Measurements from ENCODE around the gene TMED6. TPM values are rescaled to one million over a fixed set of nuclear protein-coding genes. Genes with fewer than 3 reads are reported as not detected.

The TMED6 gene
- total RNA-seq, 4 donors from 2014 or later: not detected

GRCh38 chr16:69376393-69377059 is 24.9 kb upstream of the TMED6 start:
- Histone ChIP-seq H3K27me3 (no peaks in the 10 kb centered on the region), H3K36me3 (peaks cover 14 to 87% (median 62%) of the 10 kb centered on the region in 4 donors), H3K9me3 (no peaks in the 10 kb centered on the region), H3K4me3 (no peak overlapping the region), H3K27ac (replicated peaks in 1 of 4) (no peak overlapping the region), H3K4me1 (peaks cover 0 to 7% (median 0%) of the 10 kb centered on the region in 4 donors)
- intact Hi-C loops (cut with DNase I): no loop called here
- WGBS: 95% methylated on average over 10 of the region's 10 CpGs
- TF ChIP-seq POLR2A (IDR thresholded peaks at IDR 0.05; ENCODE audit: low read depth) (no peak), EP300 (IDR thresholded peaks at IDR 0.05) (no peak), POLR2AphosphoS5 (IDR thresholded peaks at IDR 0.05) (no peak), CTCF (IDR thresholded peaks at IDR 0.05) (no peak)
- DNase-seq (ENCODE audit: extremely low spot score): no peak

DNA sequence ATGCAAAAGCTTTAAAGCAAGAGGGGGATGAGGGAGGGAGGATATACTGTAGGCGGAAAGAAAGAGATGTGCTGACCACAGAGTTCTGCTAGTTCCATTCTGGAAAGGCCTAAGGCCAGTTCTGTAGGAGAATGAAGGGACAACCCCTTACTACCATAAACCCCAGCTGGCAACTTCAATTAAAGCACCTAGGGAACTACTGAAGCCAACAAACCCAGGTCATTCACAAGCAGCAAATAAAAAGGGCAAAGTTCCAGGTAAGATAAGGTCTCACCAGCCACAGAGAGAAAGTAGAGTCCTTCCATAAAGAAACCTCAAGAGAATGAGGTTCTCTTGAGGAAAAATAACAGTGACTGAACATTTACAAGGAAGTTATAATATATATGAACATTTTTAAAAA is 21.4 kb upstream of the TMED6 start:
- no peaks in the 10 kb centered on the region for H3K27me3 ChIP-seq
- no peak overlapping the region for H3K4me3 ChIP-seq
- H3K4me1 ChIP-seq: no peaks in the 10 kb centered on the region
- no peaks in the 10 kb centered on the region for H3K9me3 ChIP-seq
- 80% methylated on average over 1 of the region's 1 CpG for WGBS
- TF ChIP-seq POLR2AphosphoS5 (IDR thresholded peaks at IDR 0.05) (no peak), POLR2A (IDR thresholded peaks at IDR 0.05; ENCODE audit: low read depth) (no peak), EP300 (IDR thresholded peaks at IDR 0.05) (no peak), CTCF (IDR thresholded peaks at IDR 0.05) (no peak)
- H3K36me3 ChIP-seq: peaks cover 36 to 87% (median 70%) of the 10 kb centered on the region in 4 donors
- intact Hi-C loops (cut with DNase I): no loop called here
- H3K27ac ChIP-seq (replicated peaks in 1 of 4): no peak overlapping the region
- DNase-seq (ENCODE audit: extremely low spot score): no peak

DNA sequence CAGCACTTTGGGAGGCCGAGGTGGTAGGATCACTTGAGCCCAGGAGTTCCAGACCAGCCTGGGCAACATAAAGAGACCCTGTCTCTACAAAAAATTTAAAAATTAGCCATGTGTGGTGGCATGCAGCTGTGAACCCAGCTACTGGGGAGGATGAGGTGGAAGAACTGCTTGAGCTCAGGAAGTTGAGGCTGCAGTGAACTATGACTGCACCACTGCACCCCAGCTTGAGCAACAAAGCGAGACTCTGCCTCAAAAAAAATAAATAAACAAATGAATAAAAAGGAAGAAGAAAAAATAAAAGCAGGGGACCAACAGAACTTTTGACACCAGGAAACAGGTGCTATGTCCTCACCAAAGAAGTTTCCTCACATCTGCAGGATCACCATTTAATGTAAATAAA is 20.0 kb upstream of the TMED6 start:
- 88% methylated on average over 2 of the region's 2 CpGs for WGBS
- TF ChIP-seq CTCF (IDR thresholded peaks at IDR 0.05): no peak
- no peak for TF ChIP-seq EP300 (IDR thresholded peaks at IDR 0.05)
- TF ChIP-seq POLR2A (IDR thresholded peaks at IDR 0.05; ENCODE audit: low read depth): no peak
- no peak for TF ChIP-seq POLR2AphosphoS5 (IDR thresholded peaks at IDR 0.05)
- Histone ChIP-seq H3K36me3 (peaks cover 49 to 88% (median 81%) of the 10 kb centered on the region in 4 donors), H3K27me3 (no peaks in the 10 kb centered on the region), H3K4me3 (no peak overlapping the region), H3K4me1 (no peaks in the 10 kb centered on the region), H3K27ac (replicated peaks in 1 of 4) (no peak overlapping the region), H3K9me3 (no peaks in the 10 kb centered on the region)
- no peak for DNase-seq (ENCODE audit: extremely low spot score)
- intact Hi-C loops (cut with DNase I): no loop called here

GRCh38 chr16:69368866-69369265 is 17.3 kb upstream of the TMED6 start:
- H3K4me3 ChIP-seq: no peak overlapping the region
- TF ChIP-seq CTCF (IDR thresholded peaks at IDR 0.05) (no peak), POLR2A (IDR thresholded peaks at IDR 0.05; ENCODE audit: low read depth) (no peak), EP300 (IDR thresholded peaks at IDR 0.05) (no peak), POLR2AphosphoS5 (IDR thresholded peaks at IDR 0.05) (no peak)
- no peaks in the 10 kb centered on the region for H3K4me1 ChIP-seq
- H3K27me3 ChIP-seq: no peaks in the 10 kb centered on the region
- DNase-seq (ENCODE audit: extremely low spot score): no peak
- intact Hi-C loops (cut with DNase I): no loop called here
- H3K27ac ChIP-seq (replicated peaks in 1 of 4): no peak overlapping the region
- 91% methylated on average over 4 of the region's 4 CpGs for WGBS
- no peaks in the 10 kb centered on the region for H3K9me3 ChIP-seq
- peaks cover 67 to 100% (median 96%) of the 10 kb centered on the region in 4 donors for H3K36me3 ChIP-seq

DNA sequence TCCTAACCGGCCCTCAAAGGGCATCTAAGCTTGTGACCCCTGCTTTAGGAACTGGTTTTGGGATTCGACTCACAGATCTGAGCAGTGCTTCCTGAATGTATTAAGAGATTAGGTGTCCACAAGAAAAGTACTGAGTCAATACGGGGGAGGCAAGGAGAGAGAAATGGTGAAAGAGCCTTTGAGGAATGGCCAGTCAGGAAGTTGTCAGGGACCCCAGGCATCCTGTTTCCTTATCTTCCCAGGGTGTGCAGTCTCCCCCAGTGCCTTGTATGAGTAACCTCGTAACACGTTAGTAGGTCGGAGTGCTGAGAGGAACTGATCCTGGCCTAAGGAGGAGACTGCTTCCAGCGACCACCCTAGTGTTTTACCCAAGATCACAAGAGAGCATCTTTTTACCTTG is 16.4 kb upstream of the TMED6 start:
- no peaks in the 10 kb centered on the region for H3K27me3 ChIP-seq
- H3K4me3 ChIP-seq: no peak overlapping the region
- peaks cover 67 to 99% (median 96%) of the 10 kb centered on the region in 4 donors for H3K36me3 ChIP-seq
- no peaks in the 10 kb centered on the region for H3K9me3 ChIP-seq
- no peak for DNase-seq (ENCODE audit: extremely low spot score)
- TF ChIP-seq POLR2A (IDR thresholded peaks at IDR 0.05; ENCODE audit: low read depth) (no peak), EP300 (IDR thresholded peaks at IDR 0.05) (no peak), CTCF (IDR thresholded peaks at IDR 0.05) (no peak), POLR2AphosphoS5 (IDR thresholded peaks at IDR 0.05) (no peak)
- intact Hi-C loops (cut with DNase I): no loop called here
- 76% methylated on average over 7 of the region's 7 CpGs for WGBS
- H3K27ac ChIP-seq (replicated peaks in 1 of 4): no peak overlapping the region
- H3K4me1 ChIP-seq: no peaks in the 10 kb centered on the region
